K562 (cell line): ENCODE measurements around the gene PHLDA3. TPM values are rescaled to one million over a fixed set of nuclear protein-coding genes. Genes with fewer than 3 reads are reported as not detected.

Experiments used
- ATF4 ChIP-seq: fragments of 450-650 bp; formaldehyde crosslinking; IDR thresholded peaks from 2 replicates; pipeline ENCODE4 v1.4.0; 2022; ENCODE audit warnings: mild to moderate bottlenecking, moderate library complexity
- CBFB ChIP-seq: sonication (generic); formaldehyde crosslinking; IDR thresholded peaks from 2 replicates; pipeline ENCODE4 v1.4.0; 2020; ENCODE audit warnings: mild to moderate bottlenecking, missing genetic modification reagents
- CBX1 ChIP-seq: sonication (generic); IDR thresholded peaks from 2 replicates; pipeline ENCODE4 v1.6.1; 2016; ENCODE audit warnings: antibody characterized with exemption, low read depth, mild to moderate bottlenecking
- CC2D1A ChIP-seq: fragments of 450-650 bp; IDR thresholded peaks from 2 replicates; pipeline ENCODE4 v1.6.1; 2017; ENCODE audit warnings: mild to moderate bottlenecking
- DMBX1 ChIP-seq: fragments of 250-450 bp; sonication (Bioruptor Pico); IDR thresholded peaks from 2 replicates; pipeline ENCODE4 v1.8.0; 2022; ENCODE audit warnings: inconsistent platforms, mild to moderate bottlenecking, moderate library complexity, borderline replicate concordance
- HMG20A ChIP-seq: fragments of 450-650 bp; formaldehyde crosslinking; conservative IDR thresholded peaks from 2 replicates; pipeline ENCODE4 v1.4.0; 2020; ENCODE audit warnings: mild to moderate bottlenecking, mixed read lengths
- JUNB ChIP-seq: fragments of 450-650 bp; formaldehyde crosslinking; conservative IDR thresholded peaks from 2 replicates; pipeline ENCODE4 v1.4.0; 2020; ENCODE audit warnings: mild to moderate bottlenecking
- MGA ChIP-seq: fragments of 450-650 bp; IDR thresholded peaks from 2 replicates; pipeline ENCODE4 v1.6.1; 2016; ENCODE audit warnings: mild to moderate bottlenecking, moderate library complexity
- PHB ChIP-seq: fragments of 250-450 bp; sonication (Bioruptor Pico); IDR thresholded peaks from 2 replicates; pipeline ENCODE4 v1.5.0; 2021
- SIN3B ChIP-seq: fragments of 450-650 bp; IDR thresholded peaks from 2 replicates; pipeline ENCODE4 v1.6.1; 2017; ENCODE audit warnings: low read depth, mild to moderate bottlenecking, moderate library complexity
- TAF15 ChIP-seq: fragments of 200-400 bp; formaldehyde crosslinking; IDR thresholded peaks from 2 replicates; pipeline ENCODE4 v1.6.1; 2017; ENCODE audit warnings: mild to moderate bottlenecking, low read depth, low read length, moderate library complexity
- TEAD4 ChIP-seq, 2 experiments: sonication (generic) in 1 of 2; formaldehyde crosslinking in 1 of 2; IDR thresholded peaks; 2 replicates each; pipeline versions ENCODE4 v1.6.1 to v1.8.0; 2012 to 2022; ENCODE audit warnings: borderline replicate concordance in 1 of 2, inconsistent platforms in 1 of 2, low read length in 1 of 2, mild to moderate bottlenecking in 1 of 2, missing genetic modification reagents in 1 of 2
- ZFP36 ChIP-seq: fragments of 150-350 bp; IDR thresholded peaks from 2 replicates; pipeline ENCODE4 v1.6.1; 2018; ENCODE audit warnings: low read length, low read depth; ENCODE audit not compliant: partially characterized antibody
- ZNF277 ChIP-seq: fragments of 250-450 bp; sonication (Bioruptor Pico); IDR thresholded peaks from 2 replicates; pipeline ENCODE4 v1.8.0; 2022; ENCODE audit warnings: inconsistent platforms, mild to moderate bottlenecking, moderate library complexity, borderline replicate concordance
- polyA plus RNA-seq, 8 experiments: library from polyadenylated mRNA; depleted of rRNA in 4 of 8; stranded (reverse) in 5 of 8; unstranded in 3 of 8; fragments of >200 nt; fragmentation: Nextera tagmentation in 2 of 8; fragmentation: Illumina TruSeq in 1 of 8; extraction: Ambion mirVana in 2 of 8; extraction: Trizol in 1 of 8; gene quantifications; 2 replicates each; pipeline versions ENCODE4 v1.2.1 to v1.2.3, GENCODE V29; 2011 to 2014; ENCODE audit warnings: inconsistent platforms in 1 of 8, missing spikeins in 1 of 8
- total RNA-seq, 7 experiments: library from RNA; depleted of rRNA in 6 of 7; stranded (reverse); fragments of >200 nt in 6 of 7; fragmentation: Illumina TruSeq in 2 of 7; extraction: Trizol in 2 of 7; gene quantifications; 2 replicates each; pipeline versions ENCODE4 v1.2.1 to v1.2.3, GENCODE V29; 2011 to 2021; ENCODE audit warnings: low replicate concordance in 1 of 7

PHLDA3 gene
- total and polyA plus RNA-seq, 9 of the 15 experiments (the other 6 are each of a cell fraction or from before 2014, with no cell fraction given): 0.11 to 0.27 TPM; not detected in 7

- TF ChIP-seq MGA (no peak; the same call in none of the 2 replicates), CBX1 (no peak), HMG20A (CRISPR knock-in tag) (no peak), ZFP36 (no peak), PHB (CRISPR knock-in tag) (no peak), CC2D1A (peak; percentile 80), DMBX1 (CRISPR knock-in tag) (no peak), TEAD4 (IDR thresholded peaks at IDR 0.05; ENCODE audit: low read length) (no peak), TEAD4 (CRISPR knock-in tag; IDR thresholded peaks at IDR 0.05; ENCODE audit: borderline replicate concordance) (no peak), TAF15 (no peak), JUNB (no peak), CBFB (no peak), ZNF277 (CRISPR knock-in tag) (no peak), ATF4 (CRISPR knock-in tag) (no peak), SIN3B (no peak)
Measured at GRCh38 chr1:201481761-201482493, 12.9 kb upstream of the PHLDA3 start (continued).
